Muscle layer of duodenum (tissue), 2 donors: Measurements from ENCODE around the gene RANBP3L.
"Not testable (repeated sequence)": the region's sequence is repeated elsewhere in the genome, so short reads cannot be mapped to it uniquely, and the experiment has no call there.

Experiments used
- H3K27ac ChIP-seq: one replicate; pipeline ENCODE4 v1.7.0; 2013; ENCODE audit warnings: mild to moderate bottlenecking, low read length
- H3K27me3 ChIP-seq: one replicate; pipeline ENCODE4 v1.7.0; 2013; ENCODE audit warnings: low read depth, mild to moderate bottlenecking, control low read depth, low read length
- H3K36me3 ChIP-seq, 2 donors: one replicate each; pipeline ENCODE4 v1.7.0; 2013; ENCODE audit warnings: low read length in 2 of 2, control low read depth in 1 of 2, mild to moderate bottlenecking in 1 of 2; ENCODE audit not compliant: insufficient read depth in 2 of 2, control insufficient read depth in 1 of 2
- H3K4me1 ChIP-seq, 2 donors: one replicate each; pipeline ENCODE4 v1.7.0; 2013; ENCODE audit warnings: low read length in 2 of 2, mild to moderate bottlenecking in 2 of 2, control low read depth in 1 of 2, moderate library complexity in 1 of 2; ENCODE audit not compliant: insufficient read depth in 2 of 2, control insufficient read depth in 1 of 2
- H3K4me3 ChIP-seq, 2 donors: one replicate each; pipeline ENCODE4 v1.7.0; 2013; ENCODE audit warnings: low read length in 2 of 2, low read depth in 1 of 2, mild to moderate bottlenecking in 1 of 2
- H3K9me3 ChIP-seq, 2 donors: one replicate each; pipeline ENCODE4 v1.7.0; 2013; ENCODE audit warnings: low read length in 2 of 2, control low read depth in 1 of 2, mild to moderate bottlenecking in 1 of 2; ENCODE audit not compliant: control insufficient read depth in 1 of 2
- donor health status: healthy.

RANBP3L gene, protein sequence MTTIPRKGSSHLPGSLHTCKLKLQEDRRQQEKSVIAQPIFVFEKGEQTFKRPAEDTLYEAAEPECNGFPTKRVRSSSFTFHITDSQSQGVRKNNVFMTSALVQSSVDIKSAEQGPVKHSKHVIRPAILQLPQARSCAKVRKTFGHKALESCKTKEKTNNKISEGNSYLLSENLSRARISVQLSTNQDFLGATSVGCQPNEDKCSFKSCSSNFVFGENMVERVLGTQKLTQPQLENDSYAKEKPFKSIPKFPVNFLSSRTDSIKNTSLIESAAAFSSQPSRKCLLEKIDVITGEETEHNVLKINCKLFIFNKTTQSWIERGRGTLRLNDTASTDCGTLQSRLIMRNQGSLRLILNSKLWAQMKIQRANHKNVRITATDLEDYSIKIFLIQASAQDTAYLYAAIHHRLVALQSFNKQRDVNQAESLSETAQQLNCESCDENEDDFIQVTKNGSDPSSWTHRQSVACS

DNA sequence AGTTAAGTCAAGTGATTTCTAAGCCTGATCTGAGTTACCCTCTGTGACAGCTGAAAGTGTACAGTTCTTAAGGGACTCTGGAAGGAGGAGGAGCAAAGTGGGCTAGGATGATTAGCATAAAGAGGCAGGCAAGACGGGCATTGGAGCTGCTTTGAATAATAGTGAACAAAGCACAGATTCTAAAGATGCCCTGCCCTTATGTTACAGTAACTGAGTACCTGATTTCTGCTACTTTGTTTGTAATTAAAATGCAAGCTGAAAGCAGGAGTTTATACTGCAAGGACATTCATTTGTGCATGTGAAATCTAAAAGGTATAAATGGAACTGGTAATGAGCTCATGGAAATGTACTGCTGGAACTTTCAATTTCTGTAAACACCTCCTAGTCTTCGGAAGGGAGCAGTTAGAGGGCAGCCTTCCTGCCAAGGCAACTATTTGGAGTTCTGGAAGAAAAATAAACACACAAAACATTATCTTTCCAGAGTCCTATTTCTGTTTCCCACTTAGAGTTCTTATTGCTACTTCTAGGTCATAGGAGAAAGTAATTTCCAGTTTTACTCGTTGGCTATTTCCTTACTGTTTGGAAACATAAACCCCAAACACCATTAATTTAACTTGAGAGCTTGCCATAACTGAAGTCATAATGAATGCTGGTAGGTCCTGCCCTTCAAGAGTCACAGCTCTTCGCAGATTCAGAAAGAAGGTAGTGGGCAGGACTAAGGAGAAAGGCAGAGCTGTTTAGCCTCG lies at the start of gene RANBP3L:
TSS of gene RANBP3L (minus strand) at position 45 of the 746 bp plus-strand sequence. CDS start 486 bp downstream, outside the sequence.
- H3K27ac ChIP-seq = peak within 1 kb of the TSS; percentile 60
- H3K36me3 ChIP-seq = no peaks in the 10 kb centered on the region
- peak within 1 kb of the TSS; percentile 34 to 53 for H3K4me3 ChIP-seq
- H3K27me3 ChIP-seq = no peaks in the 10 kb centered on the region
- H3K4me1 ChIP-seq = peaks cover 0 to 16% of the 10 kb centered on the region in 2 donors
- no peaks in the 10 kb centered on the region for H3K9me3 ChIP-seq

DNA sequence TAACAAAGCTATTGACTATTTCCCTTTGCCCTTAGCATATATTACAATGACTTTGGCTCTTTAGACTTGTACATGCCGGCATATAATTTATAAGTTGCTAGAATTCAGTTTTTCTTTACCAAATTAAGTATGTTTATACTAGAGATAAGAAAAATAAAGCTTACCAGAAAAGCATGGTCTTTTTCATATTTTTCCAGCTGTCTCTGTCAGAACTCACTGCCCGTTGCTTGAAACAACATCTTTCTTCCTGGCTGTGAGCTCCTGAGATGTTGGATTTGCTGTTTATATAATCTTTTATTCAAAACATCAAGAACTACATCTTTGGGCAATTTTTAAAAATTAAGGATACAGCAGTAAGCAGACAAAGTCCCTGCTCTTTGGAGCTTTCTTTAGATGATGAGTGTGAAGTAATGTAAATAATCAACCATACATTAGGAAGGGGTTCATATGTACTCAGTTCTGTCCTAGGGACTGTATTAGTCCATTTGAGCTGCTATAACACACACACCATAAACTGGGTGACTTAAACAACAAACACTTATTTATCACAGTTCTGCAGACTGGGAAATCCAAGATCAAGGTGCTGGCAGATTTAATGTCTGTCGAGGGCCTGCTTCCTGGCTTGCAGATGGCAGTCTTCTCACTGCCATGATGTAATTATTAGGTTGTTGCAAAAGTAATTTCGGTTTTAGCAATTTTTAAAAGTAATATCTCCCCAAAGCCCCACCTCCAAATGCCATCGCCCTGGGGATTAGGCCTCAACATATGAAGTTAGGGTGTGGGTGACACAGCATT lies 45.4 kb upstream of the RANBP3L start:
- Histone ChIP-seq H3K27ac (no peak overlapping the region), H3K27me3 (no peaks in the 10 kb centered on the region), H3K36me3 (no peaks in the 10 kb centered on the region), H3K9me3 (no peaks in the 10 kb centered on the region), H3K4me3 (no peak overlapping the region), H3K4me1 (no peaks in the 10 kb centered on the region)

DNA sequence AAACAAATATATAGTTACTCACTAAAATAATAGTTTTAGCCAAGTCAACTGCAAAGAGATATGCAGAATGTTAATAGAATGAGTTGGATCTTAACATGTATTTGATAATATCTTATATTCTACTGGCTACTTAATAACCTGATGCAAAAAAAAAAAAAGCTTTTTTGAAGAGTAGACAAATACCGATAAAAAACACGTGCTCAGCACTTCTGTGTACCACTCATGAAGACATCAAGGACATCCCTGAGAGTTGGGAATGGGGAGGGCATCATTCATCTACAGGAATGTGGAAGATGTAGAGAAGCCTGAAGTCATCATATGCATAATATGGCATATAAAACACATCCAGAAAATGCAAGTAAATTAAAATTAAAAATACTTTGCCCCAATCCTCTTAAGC lies 43.2 kb upstream of the RANBP3L start:
- Histone ChIP-seq H3K27ac (no peak overlapping the region), H3K9me3 (no peaks in the 10 kb centered on the region), H3K4me1 (no peaks in the 10 kb centered on the region), H3K4me3 (no peak overlapping the region), H3K27me3 (no peaks in the 10 kb centered on the region), H3K36me3 (no peaks in the 10 kb centered on the region)

DNA sequence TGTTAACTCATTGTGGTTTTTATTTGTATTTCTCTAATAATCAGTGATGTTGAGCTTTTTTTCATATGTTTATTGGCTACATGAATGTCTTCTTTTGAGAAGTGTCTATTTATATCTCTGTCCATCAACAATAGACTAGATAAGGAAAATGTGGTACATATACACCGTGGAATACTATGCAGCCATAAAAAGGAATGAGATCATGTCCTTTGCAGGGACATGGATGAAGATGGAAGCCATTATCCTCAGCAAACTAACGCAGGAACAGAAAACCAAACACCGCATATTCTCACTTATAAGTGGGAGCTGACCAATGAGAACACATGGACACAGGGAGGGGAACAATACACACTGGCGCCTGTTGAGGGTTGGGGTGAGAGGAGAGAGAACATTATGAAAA lies 40.0 kb upstream of the RANBP3L start:
- not testable (repeated sequence) for H3K27ac ChIP-seq, H3K27me3 ChIP-seq, H3K4me3 ChIP-seq, H3K36me3 ChIP-seq, H3K9me3 ChIP-seq
- peaks cover 0 to 17% of the 10 kb centered on the region in 2 donors for H3K4me1 ChIP-seq

DNA sequence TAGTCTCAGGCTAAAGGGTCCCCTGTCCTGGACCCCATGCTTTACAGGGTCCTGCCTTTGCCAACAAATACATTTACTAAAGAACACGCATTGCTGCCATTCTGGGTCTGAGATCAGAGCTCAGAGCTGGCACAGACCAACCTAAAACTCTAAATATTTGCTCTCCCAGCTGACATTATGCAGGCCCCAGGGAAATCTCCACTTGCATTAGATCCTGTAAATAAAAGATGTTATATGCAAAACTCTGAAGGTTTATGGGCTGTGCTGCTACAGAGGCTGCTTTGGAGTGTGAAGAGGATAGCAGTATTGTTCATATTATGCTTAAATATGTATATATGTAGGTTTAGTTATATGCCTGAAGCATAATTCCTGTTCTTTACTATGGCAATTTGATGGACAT lies 35.9 kb upstream of the RANBP3L start:
- H3K4me1 ChIP-seq = peaks cover 0 to 22% of the 10 kb centered on the region in 2 donors
- no peaks in the 10 kb centered on the region for H3K9me3 ChIP-seq
- no peaks in the 10 kb centered on the region for H3K36me3 ChIP-seq
- H3K27me3 ChIP-seq = no peaks in the 10 kb centered on the region
- no peak overlapping the region for H3K27ac ChIP-seq
- H3K4me3 ChIP-seq = no peak overlapping the region

DNA sequence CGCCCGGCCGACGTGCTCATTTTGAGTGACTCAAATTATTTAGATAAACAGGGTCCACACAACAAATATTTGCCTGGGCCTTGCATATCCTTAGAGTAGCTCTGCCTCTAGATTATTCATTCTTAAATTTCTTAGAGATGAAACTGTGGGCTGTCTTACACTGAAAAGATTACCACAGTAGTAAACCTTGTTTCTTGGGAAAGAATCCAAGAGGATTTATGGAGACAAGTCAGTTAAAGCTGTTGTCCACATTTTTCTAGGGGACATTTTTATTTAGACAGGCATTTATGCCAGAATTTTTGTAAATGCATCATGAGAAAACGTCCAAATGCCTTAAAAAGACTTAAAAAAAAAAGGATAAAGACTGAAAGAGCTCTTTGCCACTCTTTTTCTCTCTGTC lies 32.6 kb upstream of the RANBP3L start:
- Histone ChIP-seq H3K9me3 (no peaks in the 10 kb centered on the region), H3K27me3 (no peaks in the 10 kb centered on the region), H3K4me1 (peaks cover 0 to 22% of the 10 kb centered on the region in 2 donors), H3K4me3 (no peak overlapping the region), H3K36me3 (no peaks in the 10 kb centered on the region), H3K27ac (no peak overlapping the region)

DNA sequence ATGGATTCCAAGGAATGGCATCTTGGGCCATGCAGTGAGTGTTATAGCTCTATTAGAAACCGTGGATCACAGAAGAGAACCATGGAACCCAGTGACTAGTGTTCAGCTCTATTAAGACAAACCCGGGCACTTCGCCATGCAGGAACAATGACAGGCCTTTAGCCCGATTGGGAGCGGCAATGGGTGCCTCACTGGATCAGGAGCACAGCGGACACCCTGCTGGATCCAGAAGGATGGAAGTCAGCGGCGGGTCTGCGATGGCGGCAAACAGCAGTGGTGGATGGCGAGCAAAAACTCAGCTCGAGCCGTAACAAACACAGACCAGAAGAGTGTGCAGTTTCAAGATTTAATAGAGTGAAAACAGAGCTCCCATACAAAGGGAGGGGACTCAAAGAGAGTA lies 31.0 kb upstream of the RANBP3L start:
- H3K27me3 ChIP-seq, H3K27ac ChIP-seq, H3K4me3 ChIP-seq, H3K36me3 ChIP-seq, H3K9me3 ChIP-seq: not testable (repeated sequence)
- peaks cover 0 to 12% of the 10 kb centered on the region in 2 donors for H3K4me1 ChIP-seq

DNA sequence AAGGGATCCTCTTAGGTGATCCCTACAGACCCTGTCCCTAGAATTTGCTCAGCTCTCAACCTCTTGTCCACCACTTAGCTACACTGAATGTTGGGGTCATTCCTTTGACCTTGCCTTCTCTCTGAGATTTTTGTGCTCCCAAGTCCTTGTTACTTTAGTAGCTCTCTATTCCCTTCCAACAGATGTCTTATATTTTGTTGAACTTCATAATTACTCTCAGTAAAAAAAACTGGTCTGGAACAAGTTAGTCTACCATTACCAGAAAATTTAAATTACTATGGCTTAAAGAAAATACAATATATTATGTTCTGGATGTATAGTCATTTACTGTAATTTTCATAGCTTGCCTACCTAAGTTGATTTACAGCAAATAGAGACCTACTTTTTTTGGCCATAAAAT lies 23.5 kb upstream of the RANBP3L start:
- H3K4me3 ChIP-seq = no peak overlapping the region
- no peaks in the 10 kb centered on the region for H3K9me3 ChIP-seq
- H3K36me3 ChIP-seq = no peaks in the 10 kb centered on the region
- H3K27ac ChIP-seq = no peak overlapping the region
- H3K4me1 ChIP-seq = no peaks in the 10 kb centered on the region
- no peaks in the 10 kb centered on the region for H3K27me3 ChIP-seq

DNA sequence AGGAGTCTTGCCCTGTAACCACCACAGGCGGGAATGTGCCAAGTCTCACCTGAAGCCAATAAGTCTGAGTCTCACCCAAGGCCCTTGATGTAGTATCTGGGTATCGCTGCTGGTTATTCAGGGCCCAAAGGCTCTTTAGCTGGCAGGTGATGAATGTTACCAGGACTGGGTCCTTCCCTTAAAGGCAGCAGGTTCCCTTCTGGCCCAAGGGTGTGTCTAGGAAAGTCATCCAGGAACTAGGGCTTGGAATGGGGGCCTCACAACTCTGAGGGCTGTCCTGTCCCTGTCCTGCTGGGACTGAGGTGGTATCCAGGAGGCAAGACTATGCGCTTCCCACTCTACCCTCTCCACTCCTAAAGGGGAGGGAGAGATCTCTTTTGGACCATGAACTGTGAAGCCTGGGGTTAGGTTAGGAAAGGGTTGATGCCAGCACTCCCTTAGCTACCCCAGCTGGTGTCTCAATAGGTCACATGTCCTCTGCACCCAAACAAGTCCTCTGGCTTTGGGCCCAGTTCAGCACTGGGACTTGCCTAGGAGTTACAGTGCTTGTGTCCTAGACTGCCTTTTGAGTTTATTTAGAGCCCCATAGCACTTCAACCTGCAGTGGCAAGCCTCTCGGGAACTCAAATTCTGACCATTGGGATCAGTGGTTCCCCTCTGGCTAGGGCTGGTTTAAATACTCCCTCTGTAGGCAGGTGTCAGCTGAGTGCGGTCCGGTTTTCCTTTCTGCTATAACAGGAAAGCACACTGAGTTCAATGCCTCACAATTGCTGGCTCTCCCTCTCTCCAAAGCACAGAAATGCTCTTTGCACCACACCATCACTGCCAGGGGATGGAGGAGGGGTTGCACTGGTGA lies 22.5 kb upstream of the RANBP3L start:
- Histone ChIP-seq H3K4me3 (no peak overlapping the region), H3K27ac (no peak overlapping the region), H3K36me3 (no peaks in the 10 kb centered on the region), H3K9me3 (no peaks in the 10 kb centered on the region), H3K27me3 (no peaks in the 10 kb centered on the region), H3K4me1 (no peaks in the 10 kb centered on the region)

DNA sequence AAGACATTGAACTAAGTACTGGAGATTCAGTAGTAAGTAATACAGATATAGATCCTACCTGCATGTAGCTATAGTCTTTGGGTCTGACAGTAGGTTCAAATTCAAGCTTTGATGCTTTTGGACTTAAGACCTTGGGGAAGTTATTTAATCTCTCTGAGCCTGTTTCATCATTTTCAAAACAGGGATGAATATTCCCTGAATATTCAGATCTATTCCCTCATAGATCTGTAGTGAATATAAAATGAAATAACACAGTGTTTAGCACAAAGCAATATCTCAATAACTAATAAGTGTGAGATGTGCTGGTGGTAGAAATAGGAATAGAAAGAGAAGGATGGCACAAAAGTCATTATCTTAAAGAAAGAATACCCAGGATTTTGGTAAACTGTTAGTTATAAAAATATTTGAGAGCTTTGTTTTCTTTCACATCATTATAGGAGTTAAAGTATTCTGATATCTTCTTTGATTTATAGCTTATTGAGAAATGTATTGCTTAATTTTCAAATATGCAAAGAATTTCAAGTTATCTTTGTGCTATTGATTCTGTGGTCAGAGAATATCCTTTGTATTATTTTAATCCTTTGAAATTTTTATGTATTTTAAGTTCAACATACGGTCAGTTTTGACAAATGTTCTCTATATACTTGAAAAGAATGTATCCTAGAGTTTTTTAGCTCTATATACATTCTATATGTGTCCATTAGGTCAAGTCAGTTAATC lies 11.4 kb upstream of the RANBP3L start:
- Histone ChIP-seq H3K27ac (no peak overlapping the region), H3K36me3 (no peaks in the 10 kb centered on the region), H3K4me1 (no peaks in the 10 kb centered on the region), H3K9me3 (no peaks in the 10 kb centered on the region), H3K4me3 (no peak overlapping the region), H3K27me3 (no peaks in the 10 kb centered on the region)
